Fibroblast of the conjunctiva (primary cell): ENCODE data around the gene CD47.
A peak's percentile ranks its signal among the peaks of the same experiment; 100 is the strongest.

Experiments
- DNase-seq: peaks from one replicate; pipeline ENCODE4 v3.0.0-alpha.2; 2010; ENCODE audit warnings: low read depth

CD47 gene

DNA sequence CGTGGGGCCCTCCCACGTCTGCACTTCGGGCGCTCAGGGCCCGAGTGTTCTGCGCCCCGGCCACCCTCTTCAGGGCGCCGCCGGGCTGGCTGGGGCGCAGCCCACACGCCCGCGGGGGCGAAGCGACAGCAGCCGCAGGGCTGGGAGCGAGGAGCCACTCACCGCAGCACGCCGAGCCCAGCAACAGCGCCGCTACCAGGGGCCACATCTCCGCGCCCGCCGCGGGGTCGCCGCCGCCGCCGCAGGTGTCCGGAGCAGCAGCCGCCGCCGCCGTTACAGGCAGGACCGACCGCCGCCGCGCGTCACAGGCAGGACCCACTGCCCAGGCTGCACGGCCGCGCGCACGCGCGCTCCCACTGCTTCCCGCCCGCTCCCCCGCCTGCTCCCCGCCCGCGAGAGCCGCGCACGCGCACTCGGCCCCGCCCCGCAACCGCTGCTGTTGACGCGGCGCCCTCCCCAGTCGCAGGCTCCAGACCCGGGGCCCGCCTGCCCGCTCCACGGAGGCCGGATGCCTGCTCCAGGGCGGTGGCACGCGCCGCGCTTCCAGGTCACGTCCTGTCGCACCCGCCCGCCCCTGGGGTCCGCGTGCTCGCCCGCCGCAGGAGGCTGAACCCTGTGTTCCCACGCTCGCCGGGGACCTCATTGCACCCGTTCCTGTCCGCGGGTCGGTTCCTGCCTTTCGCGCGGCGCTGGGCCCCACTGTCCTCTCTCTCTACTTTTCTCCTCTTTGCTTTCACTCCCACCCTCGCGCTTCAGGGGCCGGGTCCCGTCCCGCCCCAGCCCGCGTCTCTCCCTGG lies at the start of gene CD47:
Gene CD47, minus strand, starts transcription at position 331 of the 797 bp plus-strand sequence. Its CDS starts 123 bp downstream, at position 208.
- peak; percentile 81 for DNase-seq

GRCh38 chr3:108137460-108137814 lies 46.6 kb upstream of the CD47 start:
- DNase-seq, result no peak

DNA sequence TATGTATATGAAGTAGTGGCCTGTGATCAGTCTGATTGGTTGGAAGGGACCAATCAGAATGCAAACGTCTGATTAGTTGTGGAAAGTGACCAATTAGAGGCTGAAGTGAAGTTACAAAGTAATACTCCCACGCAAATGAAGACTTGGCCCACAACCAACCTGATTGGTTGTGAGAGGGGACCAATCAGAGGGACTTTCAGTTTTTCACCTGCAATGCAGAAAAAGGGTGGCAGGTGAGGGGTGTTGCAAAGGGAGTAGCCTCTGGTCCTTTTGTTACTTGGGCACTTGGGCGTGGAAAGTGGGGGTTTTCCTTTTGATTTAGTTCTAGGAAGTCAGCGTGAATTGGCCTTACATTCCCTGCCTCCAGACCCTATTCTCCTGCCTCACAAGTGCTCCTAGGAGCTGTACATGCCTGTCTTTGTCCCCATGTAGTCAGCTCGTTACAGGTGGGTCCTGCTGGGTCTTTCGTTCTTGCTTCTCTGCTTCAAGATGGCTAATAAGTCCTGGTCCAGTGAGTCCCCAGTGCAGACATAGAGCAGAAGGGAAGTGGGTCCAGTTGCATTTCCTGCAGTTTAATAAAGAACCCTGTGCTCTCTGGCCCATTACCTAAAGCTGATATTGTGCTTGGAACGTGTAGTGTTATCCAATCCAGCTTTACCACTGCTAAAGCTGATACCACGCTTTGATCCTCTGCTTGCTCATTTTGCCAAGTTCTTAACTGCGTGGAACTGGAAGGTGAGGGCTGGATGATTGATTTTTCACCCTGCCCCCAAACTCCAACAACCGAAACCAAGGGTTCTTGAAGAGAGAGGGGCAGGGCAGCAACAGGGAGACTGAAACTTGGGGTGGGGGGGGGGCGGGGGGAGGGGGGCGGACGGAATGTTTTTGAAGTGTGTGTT lies 46.0 kb upstream of the CD47 start:
- no peak for DNase-seq

GRCh38 chr3:108134555-108134880 lies 43.7 kb upstream of the CD47 start:
- DNase-seq, result no peak

DNA sequence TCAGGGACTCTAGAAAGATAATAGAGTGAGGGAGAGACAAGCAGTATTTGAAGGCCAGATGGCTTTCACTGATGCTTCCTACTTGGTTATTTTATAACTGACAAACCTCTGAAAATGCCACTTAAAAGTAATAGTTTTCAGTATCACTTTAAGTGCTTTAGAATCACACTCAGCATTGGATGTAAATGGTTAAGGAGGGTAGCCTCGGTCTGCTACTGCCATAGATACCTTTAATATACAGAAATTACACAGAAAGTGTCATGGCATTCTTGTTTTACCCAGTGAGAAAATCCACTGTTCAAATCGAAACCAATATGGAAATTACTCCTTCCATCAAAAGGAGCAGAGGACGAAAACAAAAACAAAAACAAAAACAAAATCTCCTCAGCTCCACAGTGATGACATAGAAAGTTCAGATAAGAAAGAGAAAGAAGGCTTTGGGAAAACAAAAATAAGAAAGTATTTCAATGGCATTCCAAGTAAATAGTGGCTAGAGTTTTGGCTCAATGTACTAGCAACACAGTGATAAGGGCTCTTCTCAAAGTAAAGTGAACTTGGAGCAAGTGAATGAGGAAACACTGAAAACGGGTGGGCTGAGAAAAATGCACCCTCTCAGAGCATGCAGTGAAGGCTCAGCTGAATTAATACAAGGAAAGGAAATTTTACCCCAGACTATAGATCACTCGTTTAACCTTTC lies 43.2 kb upstream of the CD47 start:
- DNase-seq, result no peak

DNA sequence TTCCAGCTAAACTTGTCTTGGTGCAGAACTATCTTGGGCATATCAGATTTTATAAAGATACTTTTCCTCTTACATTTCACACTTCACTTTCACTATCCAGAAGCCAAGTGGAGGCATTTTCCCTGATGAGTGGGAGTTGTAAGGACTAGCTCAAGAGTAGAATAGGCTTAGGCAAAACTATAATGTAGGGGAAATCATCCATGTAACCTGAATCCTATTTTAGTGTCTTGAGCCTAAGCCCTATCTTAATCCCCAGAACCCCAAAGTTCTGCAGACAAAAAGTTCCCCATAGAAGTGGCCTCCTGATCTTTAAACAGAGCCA lies 42.2 kb upstream of the CD47 start:
- no peak for DNase-seq

DNA sequence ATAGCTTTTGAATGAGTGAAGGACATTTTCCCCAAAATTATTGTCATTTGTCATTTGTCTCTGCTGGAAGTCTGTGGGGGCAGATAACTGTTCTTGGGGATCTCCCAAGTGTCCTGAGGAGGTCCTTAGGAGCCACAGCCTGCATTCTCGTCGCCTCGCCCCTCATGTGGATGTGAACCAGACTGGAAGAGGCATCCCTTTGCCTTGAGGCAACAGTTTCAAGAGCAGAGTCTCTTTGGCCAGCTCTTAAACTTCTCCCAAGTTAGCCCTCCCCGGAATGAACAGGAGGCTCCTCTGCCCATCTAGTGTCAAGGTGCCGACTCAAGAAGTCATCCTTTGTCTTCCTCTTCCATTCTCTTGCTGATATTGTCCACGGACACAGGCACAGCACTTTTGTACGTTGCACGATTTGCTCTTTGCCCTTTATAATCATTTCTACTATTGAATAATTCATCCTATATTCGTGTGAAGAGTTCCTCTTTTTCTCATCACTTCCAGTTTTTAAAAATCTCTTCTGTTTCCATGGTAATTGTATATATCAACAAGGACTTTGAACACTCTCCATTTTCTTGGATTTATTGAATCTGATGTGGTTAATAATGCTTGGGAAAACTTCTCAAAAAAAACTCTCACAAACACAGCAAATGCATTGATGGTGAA lies 40.8 kb upstream of the CD47 start:
- no peak for DNase-seq

- DNase-seq, result peak; percentile 68
These were observed 40.1 kb upstream of the CD47 start for GRCh38 chr3:108130701-108131474.

- no peak for DNase-seq
These were observed 39.4 kb upstream of the CD47 start for GRCh38 chr3:108130236-108130635.

- no peak for DNase-seq
These were observed 36.6 kb upstream of the CD47 start for GRCh38 chr3:108127301-108127988.

DNA sequence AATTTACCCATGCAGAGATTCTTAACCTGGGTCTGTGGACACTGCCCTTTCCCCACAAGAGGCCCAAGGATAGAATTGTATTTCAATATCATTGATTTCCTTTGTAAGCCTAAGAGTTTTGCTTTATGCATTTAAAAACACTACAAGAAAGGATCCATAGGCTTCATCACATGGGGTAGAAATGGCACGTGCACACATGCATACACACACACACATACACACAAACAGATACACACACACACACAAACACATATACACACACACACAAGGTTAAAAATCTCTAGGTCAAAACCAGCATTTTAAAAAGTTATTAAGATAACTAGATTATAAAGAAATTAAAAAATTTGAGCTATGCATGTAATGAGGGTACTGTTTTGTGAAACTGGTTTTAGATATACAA lies 35.5 kb upstream of the CD47 start:
- no peak for DNase-seq

GRCh38 chr3:108125550-108126071 lies 34.8 kb upstream of the CD47 start:
- DNase-seq, result no peak

DNA sequence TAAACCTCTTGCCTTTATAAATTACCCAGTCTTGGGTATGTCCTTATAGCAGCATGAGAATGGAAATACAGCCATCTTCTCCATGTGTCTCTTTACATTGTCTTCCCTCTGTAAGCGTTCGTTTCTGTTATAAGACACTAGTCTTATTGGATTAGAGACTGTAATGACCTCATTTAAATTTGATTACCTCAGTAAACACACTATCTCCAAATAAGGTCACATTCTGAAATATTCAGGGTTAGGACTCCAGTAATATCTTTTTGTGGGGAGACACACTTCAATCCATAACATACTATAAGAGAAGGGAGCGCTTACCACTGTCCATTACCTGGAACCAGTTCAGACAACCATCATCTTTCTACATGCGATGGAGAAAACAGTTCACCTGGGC lies 34.3 kb upstream of the CD47 start:
- no peak for DNase-seq

DNA sequence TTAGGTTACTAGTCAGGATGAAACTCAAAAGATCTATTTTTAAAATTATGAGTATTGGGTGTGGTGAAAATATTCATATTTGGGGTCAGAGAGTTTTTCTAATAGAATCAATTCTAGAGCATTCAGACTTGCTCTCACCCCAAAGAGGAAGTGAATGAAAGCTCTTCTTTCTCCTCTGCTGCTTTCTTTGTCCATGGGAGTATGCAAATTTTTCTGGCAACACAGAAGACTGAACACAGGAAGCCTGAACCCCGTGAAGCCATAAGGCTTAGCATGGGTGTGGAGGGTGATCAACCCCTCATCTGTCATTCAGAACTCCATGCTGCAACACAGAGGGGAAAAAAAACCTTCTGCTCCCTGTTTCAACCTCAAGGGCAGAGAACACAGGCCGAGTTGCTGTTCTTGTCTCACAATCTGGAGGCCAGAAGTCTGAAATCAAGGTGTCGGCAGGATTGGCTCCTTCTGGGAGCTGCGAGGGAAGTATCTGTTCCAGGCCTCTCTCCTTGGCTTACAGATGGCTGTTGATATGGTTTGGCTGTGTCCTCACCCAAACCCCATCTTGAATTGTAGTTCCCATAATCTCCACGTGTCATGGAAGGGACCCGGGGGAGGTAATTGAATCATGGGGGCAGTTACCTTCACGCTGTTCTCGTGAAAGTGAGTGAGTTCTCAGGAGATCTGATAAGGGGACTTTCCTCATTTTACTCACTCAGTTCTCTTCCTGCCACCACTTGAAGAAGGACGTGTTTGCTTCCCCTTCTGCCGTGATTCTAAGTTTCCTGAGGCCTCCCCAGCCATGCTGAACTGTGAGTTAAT lies 33.7 kb upstream of the CD47 start:
- DNase-seq, result no peak

DNA sequence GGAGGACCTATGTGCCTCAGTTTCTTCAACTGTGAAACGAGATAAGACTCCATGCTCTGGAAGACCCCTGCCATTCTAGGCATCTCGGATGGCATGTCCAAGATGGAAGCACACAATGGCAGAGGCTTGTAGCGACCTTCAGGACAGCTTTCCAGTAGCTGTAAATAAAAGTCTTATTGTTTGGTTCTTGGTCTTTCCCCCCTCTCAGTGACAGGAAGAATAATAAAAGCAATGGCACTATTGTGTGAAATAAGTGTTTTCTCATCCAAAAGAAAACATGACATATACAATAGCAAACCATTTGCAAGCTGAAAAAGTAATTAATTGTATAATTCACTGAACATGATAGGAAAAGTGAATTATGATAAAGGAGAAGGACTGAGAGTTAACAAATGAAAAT lies 32.5 kb upstream of the CD47 start:
- DNase-seq, result no peak

GRCh38 chr3:108122276-108122675 lies 31.4 kb upstream of the CD47 start:
- DNase-seq, result no peak

DNA sequence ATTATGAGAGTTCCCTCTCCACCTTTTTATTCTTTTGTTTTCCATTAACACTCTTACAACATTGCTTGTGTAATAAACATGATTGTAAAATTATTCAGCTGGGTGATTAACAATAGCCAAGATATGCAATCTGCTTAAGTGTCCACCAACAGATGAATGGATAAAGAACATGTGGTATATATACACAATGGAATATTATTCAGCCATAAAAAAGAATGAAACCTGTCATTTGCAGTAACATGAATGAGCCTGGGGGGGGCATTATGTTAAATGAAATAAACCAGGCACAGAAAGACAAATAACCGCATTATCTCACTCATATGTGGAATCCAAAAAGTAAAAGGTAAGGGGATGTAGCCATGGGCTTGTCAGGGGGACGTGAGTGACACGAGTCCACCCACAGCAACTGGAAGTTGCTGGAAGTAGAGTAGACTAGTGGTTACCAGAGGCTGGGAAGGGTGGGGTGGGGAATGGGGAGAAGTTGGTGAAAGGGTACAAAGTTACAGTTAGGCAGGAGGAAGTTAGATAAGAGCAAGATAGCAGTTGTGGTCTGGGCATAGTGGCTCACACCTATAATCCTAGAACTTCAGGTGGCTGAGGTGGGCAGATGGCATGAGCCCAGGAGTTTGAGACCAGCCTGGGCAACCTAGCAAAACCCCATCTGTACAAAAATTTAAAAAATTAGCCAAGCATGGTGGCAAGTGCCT lies 28.7 kb upstream of the CD47 start:
- DNase-seq, result no peak

DNA sequence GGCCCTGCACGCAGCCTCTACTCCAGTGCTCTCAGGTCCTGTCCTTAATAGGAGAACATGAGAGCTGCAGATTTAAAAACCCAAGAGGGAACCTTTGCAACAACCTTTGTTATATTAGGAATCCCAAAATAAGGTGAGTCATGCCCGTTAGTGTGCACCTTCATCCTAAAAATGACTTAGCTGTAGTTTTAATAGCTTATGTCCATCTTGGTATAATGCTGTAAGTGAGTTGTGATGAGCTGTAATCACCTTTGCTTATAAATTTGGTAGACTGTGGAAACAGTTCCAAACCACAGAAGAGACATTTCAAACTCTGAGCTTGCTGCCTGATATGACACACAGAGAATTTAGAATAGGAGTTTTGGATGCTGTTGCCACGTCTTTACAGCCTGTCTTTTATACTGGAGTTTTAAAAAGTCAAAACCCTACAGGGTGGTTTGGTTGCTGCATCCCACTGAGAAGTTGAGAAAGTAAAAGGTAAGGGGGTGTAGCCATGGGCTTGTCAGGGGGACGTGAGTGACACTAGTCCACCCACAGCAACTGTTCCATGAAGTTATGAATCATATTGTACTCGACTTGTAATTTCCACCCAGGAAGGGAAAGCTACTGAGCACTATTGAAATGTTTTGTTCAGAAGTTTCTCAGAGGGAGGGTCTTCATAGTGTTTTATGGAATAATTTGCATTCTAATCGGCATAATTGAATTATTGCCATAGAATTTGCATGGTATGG lies 27.4 kb upstream of the CD47 start:
- DNase-seq, result no peak
